KG1 (cell line): ENCODE data around the gene BTNL9.
"Not testable (repeated sequence)": the region's sequence is repeated elsewhere in the genome, so short reads cannot be mapped to it uniquely, and the experiment has no call there.

Experiments
- DNase-seq: peaks from one replicate; lab custom pipeline; 2025; lab: John Stamatoyannopoulos, UW

Gene BTNL9

DNA sequence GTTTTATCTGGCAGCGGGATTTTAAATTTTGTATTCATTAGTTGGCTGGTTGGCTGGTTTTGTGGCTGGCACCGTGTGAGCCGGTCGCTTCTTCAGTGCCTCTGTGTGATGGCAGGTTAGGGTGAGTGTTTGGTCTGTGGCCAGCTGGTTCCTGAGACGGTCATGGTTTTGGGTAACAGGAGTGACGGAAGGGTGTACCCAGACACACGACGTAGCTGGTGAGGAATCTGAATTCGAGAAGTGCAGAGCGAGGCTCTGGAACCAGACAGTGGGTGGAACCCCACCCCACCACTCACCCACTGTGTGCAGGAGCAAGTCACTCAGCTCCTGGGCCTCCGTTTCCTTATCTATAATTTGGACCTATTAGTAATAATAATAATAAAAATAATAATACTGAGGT lies 2.7 kb downstream of the BTNL9 start:
- DNase-seq: no peak

GRCh38 chr5:181043285-181044092 lies 3.4 kb downstream of the BTNL9 start:
- no peak for DNase-seq

GRCh38 chr5:181044093-181044599 lies 4.1 kb downstream of the BTNL9 start:
- no peak for DNase-seq

- no peak for DNase-seq
Observed at GRCh38 chr5:181044662-181045305, 4.7 kb downstream of the BTNL9 start.

- no peak for DNase-seq
Observed at GRCh38 chr5:181045316-181045715, 5.2 kb downstream of the BTNL9 start.

DNA sequence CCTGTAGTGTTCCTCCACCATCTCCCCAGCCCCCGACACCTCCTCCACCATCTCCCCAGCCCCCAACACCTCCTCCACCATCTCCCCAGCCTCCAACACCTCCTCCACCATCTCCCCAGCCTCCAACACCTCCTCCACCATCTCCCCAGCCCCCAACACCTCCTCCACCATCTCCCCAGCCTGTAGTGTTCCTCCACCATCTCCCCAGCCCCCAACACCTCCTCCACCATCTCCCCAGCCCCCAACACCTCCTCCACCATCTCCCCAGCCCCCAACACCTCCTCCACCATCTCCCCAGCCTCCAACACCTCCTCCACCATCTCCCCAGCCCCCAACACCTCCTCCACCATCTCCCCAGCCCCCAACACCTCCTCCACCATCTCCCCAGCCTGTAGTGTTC lies 5.8 kb downstream of the BTNL9 start:
- DNase-seq: not testable (repeated sequence)

- DNase-seq: no peak
Observed at GRCh38 chr5:181047288-181047687, 7.2 kb downstream of the BTNL9 start.

DNA sequence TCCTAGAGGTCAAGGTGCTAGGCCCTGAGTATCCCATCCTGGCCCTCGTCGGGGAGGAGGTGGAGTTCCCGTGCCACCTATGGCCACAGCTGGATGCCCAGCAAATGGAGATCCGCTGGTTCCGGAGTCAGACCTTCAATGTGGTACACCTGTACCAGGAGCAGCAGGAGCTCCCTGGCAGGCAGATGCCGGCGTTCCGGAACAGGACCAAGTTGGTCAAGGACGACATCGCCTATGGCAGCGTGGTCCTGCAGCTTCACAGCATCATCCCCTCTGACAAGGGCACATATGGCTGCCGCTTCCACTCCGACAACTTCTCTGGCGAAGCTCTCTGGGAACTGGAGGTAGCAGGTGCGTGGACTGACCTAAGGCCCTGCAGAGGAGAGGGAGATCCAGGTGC lies 7.9 kb downstream of the BTNL9 start:
- DNase-seq: no peak

- DNase-seq: no peak
Observed at GRCh38 chr5:181050016-181050415, 9.9 kb downstream of the BTNL9 start.

- no peak for DNase-seq
Observed at GRCh38 chr5:181051841-181052671, 12.0 kb downstream of the BTNL9 start.

GRCh38 chr5:181052672-181053487 lies 12.8 kb downstream of the BTNL9 start:
- no peak for DNase-seq

DNA sequence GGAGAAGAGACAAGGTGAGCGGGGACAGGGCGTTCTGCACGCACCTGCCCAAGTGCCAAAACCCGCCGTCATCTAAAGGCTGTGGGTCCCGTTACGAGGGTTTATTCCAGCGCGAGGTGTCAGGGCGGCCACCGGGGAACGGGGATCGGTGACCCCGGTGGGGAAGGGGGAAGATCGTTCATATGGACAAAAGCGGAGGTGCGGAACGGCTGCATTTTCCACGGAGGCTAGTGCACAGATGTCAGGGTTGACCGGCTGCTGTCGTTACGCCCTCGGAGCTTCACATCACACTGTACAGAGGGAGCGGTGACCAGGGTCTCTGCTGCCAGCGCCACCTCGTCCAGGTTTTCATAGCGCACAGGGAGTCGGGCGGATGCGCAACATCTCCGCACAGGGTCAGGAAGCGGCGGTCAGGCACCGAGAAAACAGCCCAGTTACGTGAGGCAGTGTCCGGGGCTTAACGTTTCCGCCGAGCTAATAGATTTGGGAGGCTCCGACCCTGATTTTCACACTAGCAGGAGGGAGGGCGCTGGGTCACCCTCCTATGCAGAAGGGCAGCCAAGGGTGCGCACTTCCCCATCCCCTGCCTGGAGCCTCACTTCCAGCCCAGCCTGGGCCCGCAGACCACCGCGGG lies 13.5 kb downstream of the BTNL9 start:
- DNase-seq: no peak

DNA sequence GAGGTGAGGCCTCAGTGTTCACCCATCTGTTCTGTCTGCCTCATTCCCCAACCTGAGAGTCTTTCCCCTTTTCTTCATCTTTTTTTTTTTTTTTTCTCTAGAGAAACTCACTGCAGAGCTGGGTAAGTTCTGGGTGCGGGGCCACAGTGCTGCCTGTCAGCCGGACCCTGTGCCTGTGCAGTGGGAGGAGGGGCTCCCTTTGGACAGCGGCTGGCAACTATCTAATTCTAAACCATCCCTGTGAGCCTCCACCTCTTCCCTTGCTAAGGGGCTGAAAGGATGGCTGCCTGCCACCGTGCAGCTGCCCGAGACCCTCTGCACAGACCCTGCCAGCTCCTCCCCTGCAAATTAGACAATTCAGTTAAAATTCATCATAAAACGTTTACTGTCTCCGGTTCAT lies 14.1 kb downstream of the BTNL9 start:
- no peak for DNase-seq

DNA sequence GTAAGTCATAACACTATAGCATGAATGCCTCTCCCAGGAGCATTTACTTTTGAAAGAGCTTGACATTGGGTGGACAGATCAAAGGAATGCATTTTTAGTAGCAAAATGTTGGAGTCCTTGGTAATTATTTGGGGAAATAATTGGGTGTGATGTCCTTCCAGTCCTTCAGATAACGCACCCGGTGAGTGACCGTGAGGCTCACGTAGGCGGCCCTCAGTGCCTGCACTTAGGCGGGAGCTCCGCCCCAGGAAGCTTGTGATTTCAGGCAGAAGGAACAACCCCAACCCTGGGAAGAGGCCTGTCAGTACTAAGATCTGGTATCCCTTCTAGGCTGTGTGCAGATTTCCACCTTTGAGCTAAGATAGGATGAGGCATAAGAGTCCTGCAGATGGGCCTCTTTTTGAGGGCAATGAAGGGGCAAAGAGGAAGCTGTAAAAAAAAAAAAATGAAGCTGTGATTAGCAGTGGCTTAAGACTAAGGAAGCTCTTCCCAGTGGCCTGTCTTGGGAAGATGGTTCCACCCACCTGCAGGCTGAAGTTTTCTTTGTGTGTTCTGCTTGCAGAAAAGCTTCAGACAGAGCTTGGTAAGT lies 14.9 kb downstream of the BTNL9 start:
- no peak for DNase-seq

- no peak for DNase-seq
Observed at GRCh38 chr5:181056431-181056830, 16.4 kb downstream of the BTNL9 start.

GRCh38 chr5:181058321-181058720 lies 18.3 kb downstream of the BTNL9 start:
- DNase-seq: no peak

DNA sequence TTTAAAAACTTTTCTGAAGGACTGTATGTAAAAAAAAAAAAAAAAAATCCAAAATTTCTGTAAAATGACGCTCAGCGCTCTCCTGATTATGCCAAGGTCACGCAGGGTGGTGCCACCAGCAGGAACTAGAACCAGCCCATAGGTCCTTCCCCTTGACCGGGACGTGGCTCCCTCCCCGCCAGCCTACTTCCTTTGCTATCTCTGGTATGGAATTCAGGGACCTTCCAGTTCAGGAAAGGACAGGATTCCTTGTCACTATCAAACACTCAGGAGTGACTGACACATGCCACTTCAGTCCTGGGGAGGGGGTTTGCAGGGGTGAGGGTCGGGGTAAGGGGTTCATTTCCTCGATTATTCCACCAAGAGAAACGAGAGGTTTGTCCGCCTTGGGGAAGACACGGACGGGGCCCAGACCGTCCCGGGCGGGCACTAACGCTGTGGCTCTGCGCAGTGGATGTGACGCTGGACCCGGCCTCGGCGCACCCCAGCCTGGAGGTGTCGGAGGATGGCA lies 18.8 kb downstream of the BTNL9 start:
- no peak for DNase-seq

DNA sequence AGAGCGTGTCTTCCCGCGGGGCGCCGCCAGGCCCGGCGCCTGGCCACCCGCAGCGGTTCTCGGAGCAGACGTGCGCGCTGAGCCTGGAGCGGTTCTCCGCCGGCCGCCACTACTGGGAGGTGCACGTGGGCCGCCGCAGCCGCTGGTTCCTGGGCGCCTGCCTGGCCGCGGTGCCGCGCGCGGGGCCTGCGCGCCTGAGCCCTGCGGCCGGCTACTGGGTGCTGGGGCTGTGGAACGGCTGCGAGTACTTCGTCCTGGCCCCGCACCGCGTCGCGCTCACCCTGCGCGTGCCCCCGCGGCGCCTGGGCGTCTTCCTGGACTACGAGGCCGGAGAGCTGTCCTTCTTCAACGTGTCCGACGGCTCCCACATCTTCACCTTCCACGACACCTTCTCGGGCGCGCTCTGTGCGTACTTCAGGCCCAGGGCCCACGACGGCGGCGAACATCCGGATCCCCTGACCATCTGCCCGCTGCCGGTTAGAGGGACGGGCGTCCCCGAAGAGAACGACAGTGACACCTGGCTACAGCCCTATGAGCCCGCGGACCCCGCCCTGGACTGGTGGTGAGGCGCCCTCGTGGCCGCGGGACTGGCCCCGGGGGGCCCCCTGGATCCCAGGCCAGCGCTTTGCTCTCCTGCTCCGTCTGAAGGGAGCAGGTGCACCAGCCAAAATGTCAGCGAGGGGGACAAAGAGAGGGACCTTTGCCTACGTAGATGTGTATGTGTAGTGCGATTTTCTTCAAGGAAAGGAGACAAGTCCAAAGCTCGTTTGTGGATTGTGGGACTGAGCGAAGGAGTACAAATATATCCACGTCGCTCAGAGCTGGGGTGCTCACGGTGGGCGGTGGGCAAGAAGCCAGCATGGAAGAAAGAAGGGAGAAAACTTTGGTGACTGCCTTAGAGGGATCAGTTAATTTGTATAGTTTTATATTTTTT lies 19.5 kb downstream of the BTNL9 start:
- no peak for DNase-seq

DNA sequence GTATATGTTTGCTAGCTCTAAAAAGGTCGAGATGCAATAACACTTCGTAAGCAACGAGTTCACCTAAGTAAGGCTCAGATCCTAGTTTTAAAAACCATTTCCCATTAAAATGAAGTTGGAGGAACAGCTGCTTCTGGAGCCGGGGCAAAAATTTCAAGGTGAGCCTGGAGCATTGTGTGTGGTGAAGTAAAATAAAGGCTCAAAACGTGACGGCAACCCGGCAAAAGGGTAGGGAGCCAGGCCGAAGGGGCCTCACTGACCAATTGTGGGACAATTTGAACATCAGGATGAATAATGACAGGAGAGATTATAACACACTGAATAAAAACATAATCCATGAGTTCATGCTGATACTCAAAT lies 20.1 kb downstream of the BTNL9 start:
- DNase-seq: no peak

- no peak for DNase-seq
Observed at GRCh38 chr5:181060924-181061323, 20.9 kb downstream of the BTNL9 start.
